Measurements from ENCODE around the gene HOXA13.

DNA sequence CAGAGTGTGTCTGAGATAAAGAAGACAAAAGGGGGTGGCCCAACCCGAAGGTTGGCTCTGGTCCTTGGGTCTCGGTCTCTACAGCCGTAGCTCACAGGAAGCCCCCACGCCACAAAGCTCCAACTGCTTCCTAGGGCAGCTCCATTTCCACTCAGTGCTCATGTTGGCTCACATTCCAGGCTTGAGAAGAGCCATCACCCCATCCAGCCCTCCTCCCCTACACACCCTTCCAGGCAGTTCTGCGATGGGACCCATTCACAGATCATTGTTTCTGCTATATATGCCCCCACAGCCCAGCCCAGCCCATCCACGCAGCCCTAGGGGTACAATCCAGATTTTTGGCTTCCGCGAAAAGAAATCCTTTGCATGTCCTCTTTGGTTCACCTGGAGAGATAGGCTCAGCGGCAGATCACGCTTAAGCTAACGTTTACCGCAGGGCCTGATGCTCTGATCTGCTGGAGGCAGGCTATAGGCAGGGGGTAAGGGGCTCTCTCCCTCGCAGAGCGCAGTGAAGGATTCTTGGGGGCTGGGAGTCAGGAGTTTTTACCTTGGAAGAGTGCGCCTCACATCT, 8.6 kb downstream of the HOXA13 start:
- TF ChIP-seq NR2F2 (IDR thresholded peaks at IDR 0.05), result no peak
- TF ChIP-seq, protein P1, sequence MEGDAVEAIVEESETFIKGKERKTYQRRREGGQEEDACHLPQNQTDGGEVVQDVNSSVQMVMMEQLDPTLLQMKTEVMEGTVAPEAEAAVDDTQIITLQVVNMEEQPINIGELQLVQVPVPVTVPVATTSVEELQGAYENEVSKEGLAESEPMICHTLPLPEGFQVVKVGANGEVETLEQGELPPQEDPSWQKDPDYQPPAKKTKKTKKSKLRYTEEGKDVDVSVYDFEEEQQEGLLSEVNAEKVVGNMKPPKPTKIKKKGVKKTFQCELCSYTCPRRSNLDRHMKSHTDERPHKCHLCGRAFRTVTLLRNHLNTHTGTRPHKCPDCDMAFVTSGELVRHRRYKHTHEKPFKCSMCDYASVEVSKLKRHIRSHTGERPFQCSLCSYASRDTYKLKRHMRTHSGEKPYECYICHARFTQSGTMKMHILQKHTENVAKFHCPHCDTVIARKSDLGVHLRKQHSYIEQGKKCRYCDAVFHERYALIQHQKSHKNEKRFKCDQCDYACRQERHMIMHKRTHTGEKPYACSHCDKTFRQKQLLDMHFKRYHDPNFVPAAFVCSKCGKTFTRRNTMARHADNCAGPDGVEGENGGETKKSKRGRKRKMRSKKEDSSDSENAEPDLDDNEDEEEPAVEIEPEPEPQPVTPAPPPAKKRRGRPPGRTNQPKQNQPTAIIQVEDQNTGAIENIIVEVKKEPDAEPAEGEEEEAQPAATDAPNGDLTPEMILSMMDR (IDR thresholded peaks at IDR 0.05; ENCODE audit: low read depth, low read length, missing input control), result no peak

Data from liver (tissue), 3 donors.